Body of pancreas (tissue), 4 donors: ENCODE data around the gene ZC3H18. TPM values are rescaled to one million over a fixed set of nuclear protein-coding genes. Genes with fewer than 3 reads are reported as not detected.

ENCODE experiments used
- ATAC-seq: fragments of 150-250 bp; one replicate; pipeline ENCODE4 v1.9.1; 2016
- DNase-seq, 4 donors: peaks; one replicate each; pipeline ENCODE4 v3.0.0-alpha.2; 2019
- H3K27ac ChIP-seq, 4 donors: fragments of 200-600 bp; sonication (generic); 1 replicate in 3 of 4; 2 replicates in 1 of 4; pipeline versions ENCODE4 v1.5.1 to v1.6.1; 2016 to 2019; ENCODE audit warnings: mild to moderate bottlenecking in 1 of 4, mixed read lengths in 1 of 4, moderate library complexity in 1 of 4
- H3K27me3 ChIP-seq, 2 donors: fragments of 200-600 bp; sonication (generic); one replicate each; pipeline ENCODE4 v1.6.0; 2016; ENCODE audit warnings: mild to moderate bottlenecking in 1 of 2
- H3K36me3 ChIP-seq, 2 donors: fragments of 200-600 bp; sonication (generic); replicated peaks in 1 of 2; 2 replicates each; pipeline ENCODE4 v1.5.1; 2016; ENCODE audit warnings: low read depth in 2 of 2; ENCODE audit not compliant: insufficient read depth in 1 of 2
- H3K4me1 ChIP-seq: fragments of 200-600 bp; sonication (generic); one replicate; pipeline ENCODE4 v1.6.0; 2016
- H3K4me3 ChIP-seq, 2 donors: fragments of 200-600 bp; sonication (generic); 1 replicate in 1 of 2; 2 replicates in 1 of 2; pipeline ENCODE4 v1.5.1; 2016 to 2019
- H3K9me3 ChIP-seq, 3 donors: fragments of 200-600 bp; sonication (generic); 1 replicate in 2 of 3; 2 replicates in 1 of 3; pipeline ENCODE4 v1.5.1; 2016
- POLR2A ChIP-seq, 3 donors: fragments of 450-650 bp; IDR thresholded peaks; one replicate each; pipeline ENCODE4 v1.6.1; 2016; ENCODE audit warnings: antibody characterized with exemption in 3 of 3, mild to moderate bottlenecking in 2 of 3
- WGBS, 2 donors: methylation state at CpG; one replicate each; pipeline ENCODE4 v1.1.5; 2017; 5-methylcytosine and 5-hydroxymethylcytosine counted together
- intact Hi-C: fragments of 100-400 bp; cut with DNase I; formaldehyde crosslinking; loops from one replicate; pipeline ENCODE4 v1.15.1; 2023
- total RNA-seq, 2 donors: library from RNA; depleted of rRNA; stranded (reverse); fragments of >200 nt; gene quantifications; one replicate each; pipeline ENCODE4 v1.1.0, GENCODE V29; 2016
- TF ChIP-seq, protein P1 (sequence below), 7 experiments: fragments of 450-650 bp in 4 of 7; fragments of 200-600 bp in 3 of 7; sonication (generic) in 3 of 7; IDR thresholded peaks; one replicate each; pipeline ENCODE4 v1.5.1; 2016 to 2019; ENCODE audit warnings: antibody characterized with exemption in 7 of 7

Gene ZC3H18
- total RNA-seq, 2 donors from 2014 or later, result 11.7 to 22.4 TPM

DNA sequence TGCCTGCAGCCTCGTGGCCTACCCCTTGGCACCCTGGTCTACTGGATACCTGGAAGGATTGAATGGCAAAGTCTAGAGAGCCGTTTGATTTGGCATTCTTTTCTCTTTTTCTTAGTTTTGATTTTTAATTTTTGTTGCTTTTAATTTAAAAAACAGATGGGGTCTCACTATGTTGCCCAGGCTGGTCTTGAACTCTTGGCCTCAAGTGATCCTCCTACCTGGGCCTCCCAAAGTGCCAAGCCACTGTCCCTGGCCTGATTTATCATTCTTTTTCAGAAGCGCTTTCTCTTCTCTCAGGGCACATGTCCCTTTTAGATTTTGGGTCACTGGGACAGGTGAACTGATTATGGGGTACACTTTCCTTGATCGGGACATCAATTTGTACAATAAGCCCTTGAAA, 10.8 kb downstream of the ZC3H18 start:
- no peak for ATAC-seq
- H3K36me3 ChIP-seq, result peaks cover 0 to 10% of the 10 kb centered on the region in 2 donors
- intact Hi-C loops, result no loop called here
- no peaks in the 10 kb centered on the region for H3K27me3 ChIP-seq
- H3K4me1 ChIP-seq, result no peaks in the 10 kb centered on the region
- no peak overlapping the region for H3K4me3 ChIP-seq
- no peaks in the 10 kb centered on the region for H3K9me3 ChIP-seq
- H3K27ac ChIP-seq, result no peak overlapping the region
- 90 to 92% methylated on average over 4 of the region's 4 CpGs for WGBS, 2 donors
- no peak for DNase-seq
- TF ChIP-seq, protein P1, sequence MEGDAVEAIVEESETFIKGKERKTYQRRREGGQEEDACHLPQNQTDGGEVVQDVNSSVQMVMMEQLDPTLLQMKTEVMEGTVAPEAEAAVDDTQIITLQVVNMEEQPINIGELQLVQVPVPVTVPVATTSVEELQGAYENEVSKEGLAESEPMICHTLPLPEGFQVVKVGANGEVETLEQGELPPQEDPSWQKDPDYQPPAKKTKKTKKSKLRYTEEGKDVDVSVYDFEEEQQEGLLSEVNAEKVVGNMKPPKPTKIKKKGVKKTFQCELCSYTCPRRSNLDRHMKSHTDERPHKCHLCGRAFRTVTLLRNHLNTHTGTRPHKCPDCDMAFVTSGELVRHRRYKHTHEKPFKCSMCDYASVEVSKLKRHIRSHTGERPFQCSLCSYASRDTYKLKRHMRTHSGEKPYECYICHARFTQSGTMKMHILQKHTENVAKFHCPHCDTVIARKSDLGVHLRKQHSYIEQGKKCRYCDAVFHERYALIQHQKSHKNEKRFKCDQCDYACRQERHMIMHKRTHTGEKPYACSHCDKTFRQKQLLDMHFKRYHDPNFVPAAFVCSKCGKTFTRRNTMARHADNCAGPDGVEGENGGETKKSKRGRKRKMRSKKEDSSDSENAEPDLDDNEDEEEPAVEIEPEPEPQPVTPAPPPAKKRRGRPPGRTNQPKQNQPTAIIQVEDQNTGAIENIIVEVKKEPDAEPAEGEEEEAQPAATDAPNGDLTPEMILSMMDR (IDR thresholded peaks at IDR 0.05), result no peak

DNA sequence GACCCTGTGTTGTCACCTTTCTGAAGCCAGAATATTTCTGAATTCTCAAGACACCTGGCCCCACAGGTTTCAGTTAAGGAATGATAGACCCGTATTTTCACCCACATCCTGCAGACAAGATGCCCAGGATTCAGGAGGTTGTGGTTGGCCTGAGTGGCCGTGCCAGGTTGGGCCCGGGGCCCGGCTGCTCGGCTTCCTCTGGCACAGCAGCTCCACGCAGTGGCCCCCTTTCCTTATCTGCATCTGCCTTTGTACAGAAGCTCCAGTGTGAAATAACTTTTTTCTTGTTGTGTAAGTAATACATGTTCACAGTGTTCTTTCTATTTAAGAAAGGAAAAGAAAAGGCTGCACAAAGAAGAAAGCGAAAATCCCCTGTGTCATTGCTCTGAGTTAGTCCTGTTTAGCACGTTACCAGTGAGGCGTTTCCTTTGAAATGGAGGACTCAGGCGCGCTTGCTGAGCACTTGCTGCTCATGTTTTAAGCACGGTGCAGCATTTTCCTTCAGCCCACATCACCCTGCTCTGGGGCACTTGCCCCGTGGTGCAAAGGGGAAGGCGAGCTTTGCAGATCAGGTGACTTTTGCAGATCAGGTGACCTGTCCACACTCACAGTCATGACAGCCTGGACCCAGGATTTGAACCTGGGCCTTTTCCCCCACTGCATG, 12.8 kb downstream of the ZC3H18 start:
- TF ChIP-seq, protein P1 (IDR thresholded peaks at IDR 0.05), result no peak
- TF ChIP-seq POLR2A (IDR thresholded peaks at IDR 0.05), result no peak
- no peak overlapping the region for H3K4me3 ChIP-seq
- intact Hi-C loops, result no loop called here
- H3K4me1 ChIP-seq, result no peaks in the 10 kb centered on the region
- no peak overlapping the region for H3K27ac ChIP-seq
- H3K27me3 ChIP-seq, result no peaks in the 10 kb centered on the region
- WGBS, 2 donors, result 89 to 90% methylated on average over 14 of the region's 14 CpGs
- no peaks in the 10 kb centered on the region for H3K9me3 ChIP-seq
- H3K36me3 ChIP-seq, result peaks cover 0 to 7% of the 10 kb centered on the region in 2 donors
- ATAC-seq (no peak), DNase-seq (no peak)

DNA sequence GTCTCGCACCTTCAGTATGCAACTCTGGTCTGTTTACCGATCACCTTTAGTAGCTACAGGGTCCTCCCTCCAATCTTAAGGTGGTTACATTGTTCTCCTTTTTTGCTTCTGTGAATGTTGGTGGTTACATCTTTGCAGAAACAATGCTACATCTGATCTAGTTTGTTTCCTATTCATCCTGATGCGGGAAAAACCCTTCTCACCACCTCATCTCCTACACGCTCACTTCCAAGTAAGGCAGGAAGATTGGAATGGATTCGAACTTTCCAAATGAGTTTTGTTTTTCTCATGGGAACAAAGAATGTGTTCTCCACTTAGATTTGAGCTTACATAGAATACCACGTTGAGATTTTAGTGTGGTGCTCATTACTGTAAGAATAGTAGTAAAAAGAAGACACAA, 14.5 kb downstream of the ZC3H18 start:
- Histone ChIP-seq H3K36me3 (peaks cover 0 to 12% of the 10 kb centered on the region in 2 donors), H3K9me3 (no peaks in the 10 kb centered on the region), H3K27ac (no peak overlapping the region), H3K27me3 (no peaks in the 10 kb centered on the region), H3K4me1 (no peaks in the 10 kb centered on the region), H3K4me3 (no peak overlapping the region)
- intact Hi-C loops, result no loop called here
- ATAC-seq, result no peak
- TF ChIP-seq, protein P1 (IDR thresholded peaks at IDR 0.05), result no peak
- TF ChIP-seq POLR2A (IDR thresholded peaks at IDR 0.05), result no peak
- no peak for DNase-seq
- 74 to 76% methylated on average over 6 of the region's 6 CpGs for WGBS, 2 donors

DNA sequence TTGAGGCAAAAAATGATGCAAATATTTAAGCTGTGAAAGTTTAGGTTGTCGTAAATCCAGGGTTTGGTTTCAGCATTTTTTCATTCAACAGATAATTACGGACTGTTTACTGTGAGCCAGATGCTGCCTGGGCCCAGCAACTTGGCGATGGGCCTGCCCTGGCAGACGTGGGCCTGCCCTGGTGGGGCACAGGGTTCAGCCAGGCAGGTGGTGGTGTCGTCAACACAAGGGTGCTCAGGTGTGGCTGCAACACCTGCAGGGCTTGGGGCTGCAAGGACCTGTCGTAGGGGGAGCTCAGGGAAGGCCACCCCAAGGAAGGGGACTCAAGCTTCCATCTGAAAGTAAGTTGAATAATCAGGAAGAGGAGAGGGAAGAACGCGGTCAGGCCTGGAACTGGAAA, 15.1 kb downstream of the ZC3H18 start:
- no peaks in the 10 kb centered on the region for H3K9me3 ChIP-seq
- intact Hi-C loops, result no loop called here
- no peaks in the 10 kb centered on the region for H3K27me3 ChIP-seq
- TF ChIP-seq, protein P1 (IDR thresholded peaks at IDR 0.05), result no peak
- TF ChIP-seq POLR2A (IDR thresholded peaks at IDR 0.05), result no peak
- peaks cover 0 to 17% of the 10 kb centered on the region in 2 donors for H3K36me3 ChIP-seq
- DNase-seq, result no peak
- no peak overlapping the region for H3K4me3 ChIP-seq
- 66% methylated on average over 8 of the region's 8 CpGs for WGBS, 2 donors
- H3K27ac ChIP-seq, result no peak overlapping the region
- ATAC-seq, result no peak
- H3K4me1 ChIP-seq, result no peaks in the 10 kb centered on the region

DNA sequence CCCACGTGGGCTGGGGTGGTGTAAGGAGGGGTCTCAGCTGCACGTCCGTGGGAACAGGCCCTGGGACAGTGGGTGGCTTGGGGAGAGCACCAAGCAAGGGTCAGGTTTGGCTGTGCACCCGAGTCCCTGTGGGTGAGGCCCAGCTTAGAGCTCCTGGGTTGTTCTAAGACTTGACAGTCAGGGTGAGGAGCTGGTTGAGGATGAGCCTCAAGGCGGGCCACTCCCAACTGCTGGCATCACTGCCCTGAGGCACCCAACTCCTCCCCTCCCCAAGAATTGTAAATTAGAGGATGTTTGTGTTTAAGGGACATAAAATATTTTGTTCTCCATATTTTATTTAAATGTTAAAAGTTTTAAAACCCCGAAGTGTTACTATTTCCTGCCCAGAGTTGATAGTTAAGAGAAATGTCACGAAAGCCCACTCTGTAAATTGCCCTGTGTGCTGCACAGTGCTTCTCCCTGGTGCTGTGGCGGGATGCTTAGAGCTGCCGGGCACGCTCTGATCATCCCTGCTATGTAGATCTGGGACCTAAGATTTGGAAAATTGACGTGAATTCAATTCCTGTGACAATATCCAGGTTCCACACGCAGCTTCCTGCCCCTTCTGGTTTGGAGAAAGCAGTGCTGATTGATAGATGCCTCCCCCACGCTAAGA, 15.9 kb downstream of the ZC3H18 start:
- WGBS, 2 donors, result 89% methylated on average over 12 to 13 of the region's 13 CpGs
- Histone ChIP-seq H3K9me3 (no peaks in the 10 kb centered on the region), H3K4me3 (no peak overlapping the region), H3K27me3 (no peaks in the 10 kb centered on the region), H3K27ac (no peak overlapping the region), H3K4me1 (no peaks in the 10 kb centered on the region), H3K36me3 (peaks cover 0 to 14% of the 10 kb centered on the region in 2 donors)
- no peak for ATAC-seq
- TF ChIP-seq, protein P1 (IDR thresholded peaks at IDR 0.05), result no peak
- TF ChIP-seq POLR2A (IDR thresholded peaks at IDR 0.05), result no peak
- intact Hi-C loops, result no loop called here
- no peak for DNase-seq
